CD8-positive, alpha-beta memory T cell (primary cell): ENCODE measurements around the gene WBP1L. TPM values are rescaled to one million over a fixed set of nuclear protein-coding genes. Genes with fewer than 3 reads are reported as not detected.
"Not testable (repeated sequence)": the region's sequence is repeated elsewhere in the genome, so short reads cannot be mapped to it uniquely, and the experiment has no call there.

Experiments
- CTCF ChIA-PET: fragments of 350-600 bp; sonication (Branson Sonifier 250); formaldehyde crosslinking; loops from one replicate; lab custom pipeline; 2021; ENCODE audit warnings: antibody characterized with exemption; lab: Charles Lee
- POLR2A ChIA-PET: fragments of 350-600 bp; sonication (Branson Sonifier 250); formaldehyde crosslinking; loops from one replicate; lab custom pipeline; 2021; ENCODE audit warnings: antibody characterized with exemption; lab: Charles Lee
- DNase-seq, 5 donors: peaks; one replicate each; pipeline versions ENCODE4 v3.0.0 to v3.0.0-alpha.2; 2020 to 2022; ENCODE audit warnings: mixed read lengths in 1 of 5
- H3K27ac ChIP-seq: one replicate; pipeline ENCODE4 v1.7.0; 2013; ENCODE audit warnings: low read depth, mild to moderate bottlenecking, low read length, moderate library complexity
- H3K27me3 ChIP-seq: 2 replicates; pipeline ENCODE4 v1.7.0; 2013; ENCODE audit warnings: low read length, mild to moderate bottlenecking; ENCODE audit not compliant: insufficient read depth, poor library complexity, severe bottlenecking
- H3K36me3 ChIP-seq: 2 replicates; pipeline ENCODE4 v1.7.0; 2013; ENCODE audit warnings: mild to moderate bottlenecking, low read length, moderate library complexity; ENCODE audit not compliant: insufficient read depth
- H3K4me1 ChIP-seq: 2 replicates; pipeline ENCODE4 v1.7.0; 2013; ENCODE audit warnings: mild to moderate bottlenecking, low read length, moderate library complexity; ENCODE audit not compliant: insufficient read depth
- H3K4me3 ChIP-seq: 2 replicates; pipeline ENCODE4 v1.7.0; 2013; ENCODE audit warnings: mild to moderate bottlenecking, low read length
- H3K9me3 ChIP-seq: 2 replicates; pipeline ENCODE4 v1.7.0; 2013; ENCODE audit warnings: mild to moderate bottlenecking, low read length
- H3K27ac Mint-ChIP-seq, 8 donors: one replicate each; pipeline ENCODE4 v1.8.0; 2020 to 2021; ENCODE audit warnings: mixed read lengths in 8 of 8, mild to moderate bottlenecking in 6 of 8, inconsistent platforms in 3 of 8, moderate library complexity in 3 of 8
- H3K27me3 Mint-ChIP-seq, 2 donors: one replicate each; pipeline ENCODE4 v1.8.0; 2020 to 2021; ENCODE audit warnings: mixed read lengths in 2 of 2, mild to moderate bottlenecking in 1 of 2, moderate library complexity in 1 of 2
- H3K36me3 Mint-ChIP-seq, 3 donors: one replicate each; pipeline ENCODE4 v1.8.0; 2020 to 2021; ENCODE audit warnings: mixed read lengths in 3 of 3, inconsistent platforms in 1 of 3, mild to moderate bottlenecking in 1 of 3
- H3K4me1 Mint-ChIP-seq, 3 donors: one replicate each; pipeline ENCODE4 v1.8.0; 2020 to 2021; ENCODE audit warnings: mixed read lengths in 3 of 3, inconsistent platforms in 1 of 3, mild to moderate bottlenecking in 1 of 3
- H3K4me3 Mint-ChIP-seq, 7 donors: one replicate each; pipeline ENCODE4 v1.8.0; 2020 to 2021; ENCODE audit warnings: mixed read lengths in 7 of 7, mild to moderate bottlenecking in 6 of 7, moderate library complexity in 4 of 7, inconsistent platforms in 2 of 7
- H3K9me3 Mint-ChIP-seq, 5 donors: one replicate each; pipeline ENCODE4 v1.8.0; 2020 to 2022; ENCODE audit warnings: mixed read lengths in 5 of 5, mild to moderate bottlenecking in 3 of 5, moderate library complexity in 2 of 5, inconsistent platforms in 1 of 5
- polyA plus RNA-seq: library from polyadenylated mRNA; unstranded; fragments of 300-500 nt; fragmentation: Illumina TruSeq; gene quantifications from one replicate; pipeline ENCODE4 v1.2.3, GENCODE V29; 2021
- total RNA-seq, 2 experiments: library from RNA; stranded (reverse); gene quantifications; one replicate each; pipeline ENCODE4 v1.2.3, GENCODE V29; 2021

Gene WBP1L
- total and polyA plus RNA-seq, 3 experiments from 2014 or later = 16.0 to 28.5 (median 17.8) TPM

DNA sequence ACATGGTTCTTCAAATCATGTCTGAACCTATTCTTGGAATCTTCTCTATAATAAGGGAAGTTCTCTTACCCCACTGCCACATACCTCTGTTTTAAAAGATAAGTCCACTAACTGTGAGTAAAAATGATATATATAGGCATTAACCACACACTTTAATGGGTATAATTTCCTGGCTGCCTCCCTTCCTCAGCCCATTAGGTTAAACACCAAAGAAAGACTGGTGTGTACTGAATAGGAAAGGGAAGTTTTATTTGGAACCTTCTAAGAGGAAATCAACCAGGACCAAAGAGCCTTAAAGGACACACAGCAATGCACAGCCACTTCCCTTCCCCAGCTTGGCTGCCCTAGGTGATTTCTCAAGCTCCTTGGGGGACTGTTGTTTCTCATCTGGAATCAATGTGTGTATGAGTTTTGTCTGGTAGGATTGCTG, 5.0 kb upstream of the WBP1L start:
- H3K4me1 Mint-ChIP-seq = peaks cover 9 to 16% (median 11%) of the 10 kb centered on the region in 3 donors
- Histone ChIP-seq H3K27me3 (no peaks in the 10 kb centered on the region), H3K36me3 (no peaks in the 10 kb centered on the region), H3K4me3 (no peak overlapping the region), H3K9me3 (no peaks in the 10 kb centered on the region), H3K4me1 (peaks cover 6% of the 10 kb centered on the region), H3K27ac (peak overlapping the region; percentile 7)
- no peaks in the 10 kb centered on the region for H3K27me3 Mint-ChIP-seq
- H3K36me3 Mint-ChIP-seq = peaks cover 0 to 25% (median 2%) of the 10 kb centered on the region in 3 donors
- no peak overlapping the region for H3K4me3 Mint-ChIP-seq
- no peak for DNase-seq
- no peaks in the 10 kb centered on the region for H3K9me3 Mint-ChIP-seq
- ChIA-PET POLR2A (no interaction called here), CTCF (no interaction called here)
- peak overlapping the region in 3 of 8 donors; percentile 54 to 70 (median 58) for H3K27ac Mint-ChIP-seq

GRCh38 chr10:102740229-102740628, 3.5 kb upstream of the WBP1L start:
- Mint-ChIP-seq H3K4me3 (no peak overlapping the region), H3K36me3 (peaks cover 0 to 22% (median 0%) of the 10 kb centered on the region in 3 donors), H3K9me3 (no peaks in the 10 kb centered on the region), H3K27me3 (no peaks in the 10 kb centered on the region), H3K27ac (peak overlapping the region in 2 of 8 donors; percentile 51 to 81), H3K4me1 (peaks cover 22 to 31% (median 23%) of the 10 kb centered on the region in 3 donors)
- no peaks in the 10 kb centered on the region for H3K27me3 ChIP-seq
- H3K4me3 ChIP-seq = no peak overlapping the region
- H3K4me1 ChIP-seq = peaks cover 14% of the 10 kb centered on the region
- no peak overlapping the region for H3K27ac ChIP-seq
- no peak for DNase-seq
- ChIA-PET CTCF (interaction anchor here (2.1 kb wide), 1 partner anchor 96 kb away, joined by 5 read pairs; the partner anchor contains the start of gene TRIM8), POLR2A (no interaction called here)
- no peaks in the 10 kb centered on the region for H3K9me3 ChIP-seq
- H3K36me3 ChIP-seq = no peaks in the 10 kb centered on the region

DNA sequence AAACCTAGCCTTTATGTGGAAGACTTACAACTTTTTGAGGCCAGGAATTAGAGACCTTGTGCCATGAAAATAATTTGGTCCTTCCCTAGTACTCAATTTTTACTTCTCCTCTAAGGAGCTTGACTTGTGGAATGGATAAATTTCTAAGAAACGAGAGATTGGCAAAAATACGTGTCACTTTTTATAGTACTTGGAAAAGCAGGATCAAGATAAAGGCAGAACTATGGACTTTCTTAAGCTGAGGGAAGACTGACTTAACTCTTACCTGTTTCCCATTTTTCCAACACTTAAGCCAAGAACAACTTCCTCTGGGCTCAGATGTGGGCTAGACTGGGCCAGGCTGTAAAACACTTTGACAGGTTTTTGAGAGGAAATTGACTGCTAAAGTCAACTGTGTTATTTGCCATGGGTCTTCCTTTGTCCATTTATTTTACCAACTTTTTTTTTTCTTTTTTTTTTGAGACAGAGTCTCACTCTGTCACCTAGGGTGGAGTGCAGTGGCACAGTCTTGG, 2.0 kb upstream of the WBP1L start:
- H3K27me3 ChIP-seq = no peaks in the 10 kb centered on the region
- no peaks in the 10 kb centered on the region for H3K9me3 ChIP-seq
- no peak overlapping the region for H3K27ac ChIP-seq
- Mint-ChIP-seq H3K27ac (peak overlapping the region in 2 of 8 donors; percentile 3 to 17), H3K9me3 (no peaks in the 10 kb centered on the region), H3K27me3 (no peaks in the 10 kb centered on the region), H3K4me3 (peak overlapping the region in 1 of 7 donors; percentile 40), H3K36me3 (peaks cover 0 to 17% (median 0%) of the 10 kb centered on the region in 3 donors), H3K4me1 (peaks cover 36 to 47% (median 39%) of the 10 kb centered on the region in 3 donors)
- POLR2A ChIA-PET = no interaction called here
- CTCF ChIA-PET = interaction anchor here (1.1 to 2.1 kb wide), 4 partner anchors 12 to 238 kb away, joined by 3 to 5 read pairs (median 3); partner anchors contain the start of gene TRIM8
- DNase-seq = no peak
- H3K4me1 ChIP-seq = peaks cover 22% of the 10 kb centered on the region
- H3K4me3 ChIP-seq = no peak overlapping the region
- H3K36me3 ChIP-seq = no peaks in the 10 kb centered on the region

GRCh38 chr10:102742313-102742712, 1.4 kb upstream of the WBP1L start:
- CTCF ChIA-PET = interaction anchor here (1.1 to 2.1 kb wide), 5 partner anchors 11 to 238 kb away, joined by 3 to 8 read pairs (median 3); partner anchors contain the start of genes ARL3, SFXN2 and TRIM8
- H3K27ac ChIP-seq, H3K27me3 ChIP-seq, H3K27me3 Mint-ChIP-seq, H3K4me3 ChIP-seq, H3K9me3 Mint-ChIP-seq, POLR2A ChIA-PET, H3K36me3 ChIP-seq, DNase-seq, H3K9me3 ChIP-seq: not testable (repeated sequence)
- Mint-ChIP-seq H3K36me3 (peaks cover 0 to 16% (median 0%) of the 10 kb centered on the region in 3 donors), H3K4me1 (peaks cover 37 to 49% (median 41%) of the 10 kb centered on the region in 3 donors), H3K27ac (peak overlapping the region in 2 of 8 donors; percentile 9 to 48), H3K4me3 (peak overlapping the region in 2 of 7 donors; percentile 85 to 94)
- H3K4me1 ChIP-seq = peaks cover 22% of the 10 kb centered on the region

DNA sequence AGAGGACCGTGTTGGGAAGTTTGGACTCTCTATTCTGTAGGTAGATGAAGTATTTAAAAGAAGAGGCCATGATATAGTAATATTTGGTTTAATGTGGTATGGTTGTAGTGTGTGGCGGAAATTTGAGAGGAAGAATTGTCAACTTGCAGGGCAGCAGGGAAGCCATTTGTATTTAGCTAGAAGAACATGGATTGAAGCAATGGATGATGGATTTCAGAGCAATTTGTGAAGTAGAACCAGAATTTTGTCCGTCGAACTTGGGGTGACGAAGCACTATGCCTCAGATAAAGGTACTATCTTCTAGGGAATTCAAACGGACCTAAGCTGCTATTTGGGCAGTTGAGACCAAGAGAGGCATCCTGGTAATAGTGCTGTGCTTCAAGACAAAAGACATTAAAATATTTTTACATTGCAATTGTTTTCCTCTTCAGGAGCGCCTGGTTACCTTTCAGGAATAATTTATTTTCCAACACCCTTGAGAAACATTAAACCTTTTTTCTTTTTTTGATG, 615 bp upstream of the WBP1L start:
- H3K27ac Mint-ChIP-seq = peak overlapping the region in 7 of 8 donors; percentile 8 to 97 (median 93)
- H3K27me3 ChIP-seq = no peaks in the 10 kb centered on the region
- H3K36me3 ChIP-seq = no peaks in the 10 kb centered on the region
- H3K4me1 ChIP-seq = peaks cover 23% of the 10 kb centered on the region
- H3K27me3 Mint-ChIP-seq = no peaks in the 10 kb centered on the region
- H3K4me3 ChIP-seq = peak overlapping the region; percentile 9
- H3K27ac ChIP-seq = no peak overlapping the region
- ChIA-PET POLR2A (interaction anchor here (0.7 to 3.2 kb wide), 5 partner anchors 29 to 241 kb away, joined by 4 to 20 read pairs (median 4); partner anchors contain the start of genes ACTR1A, ARL3, SFXN2 and TRIM8), CTCF (interaction anchor here (0.9 to 1.9 kb wide), 5 partner anchors 27 to 240 kb away, joined by 3 to 8 read pairs (median 3); partner anchors contain the start of genes ARL3, CNNM2 and SFXN2)
- H3K4me1 Mint-ChIP-seq = peaks cover 37 to 50% (median 42%) of the 10 kb centered on the region in 3 donors
- H3K9me3 Mint-ChIP-seq = no peaks in the 10 kb centered on the region
- H3K4me3 Mint-ChIP-seq = peak overlapping the region; percentile 81 to 100 (median 94)
- no peaks in the 10 kb centered on the region for H3K9me3 ChIP-seq
- H3K36me3 Mint-ChIP-seq = peaks cover 0 to 10% (median 0%) of the 10 kb centered on the region in 3 donors
- no peak for DNase-seq

DNA sequence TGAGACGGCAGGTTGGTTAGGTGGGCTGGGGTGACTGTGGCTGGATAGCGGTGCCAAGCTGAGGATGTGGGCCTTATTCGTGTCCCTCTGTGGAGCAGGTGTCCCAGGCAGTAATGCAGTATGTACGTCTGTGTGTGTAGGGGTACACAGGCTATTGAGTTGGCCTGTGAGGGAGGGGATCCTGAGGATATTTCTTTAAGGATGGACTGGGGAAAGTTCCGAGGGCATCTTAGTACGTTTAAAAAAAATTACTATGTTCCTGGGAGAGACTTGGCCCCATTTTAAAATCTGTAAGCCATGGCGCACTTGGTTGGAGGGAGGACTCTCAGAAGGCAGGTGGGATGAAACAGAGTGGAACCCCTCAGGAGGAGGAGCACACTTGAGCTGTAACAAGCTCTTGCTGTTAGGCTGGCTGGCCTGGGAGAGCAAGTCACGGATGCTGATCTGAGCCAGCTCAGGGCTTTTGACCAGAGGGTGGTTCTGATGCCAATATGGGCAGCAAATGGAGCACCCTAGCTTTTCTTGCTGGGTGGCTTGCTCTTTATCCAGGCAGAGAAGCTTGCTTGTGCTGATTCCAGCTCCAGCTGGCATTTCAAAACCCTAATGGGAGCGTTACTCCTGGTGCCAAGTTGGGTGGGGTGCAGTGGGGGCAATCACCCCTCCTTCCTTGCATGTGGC, 765 bp downstream of the WBP1L start:
- DNase-seq = peak in 2 of 5 donors; percentile 7 to 52
- CTCF ChIA-PET = interaction anchor here (1.5 kb wide), 2 partner anchors 9 to 161 kb away, joined by 5 read pairs; no protein-coding TSS in a partner anchor
- peak overlapping the region; percentile 8 to 97 (median 94) for H3K27ac Mint-ChIP-seq
- Histone ChIP-seq H3K27me3 (no peaks in the 10 kb centered on the region), H3K9me3 (no peaks in the 10 kb centered on the region), H3K36me3 (no peaks in the 10 kb centered on the region), H3K27ac (peak overlapping the region; percentile 71), H3K4me1 (peaks cover 27% of the 10 kb centered on the region), H3K4me3 (peak overlapping the region; percentile 88)
- H3K36me3 Mint-ChIP-seq = peaks cover 0 to 15% (median 0%) of the 10 kb centered on the region in 3 donors
- H3K9me3 Mint-ChIP-seq = no peaks in the 10 kb centered on the region
- H3K4me1 Mint-ChIP-seq = peaks cover 45 to 60% (median 51%) of the 10 kb centered on the region in 3 donors
- POLR2A ChIA-PET = interaction anchor here (0.7 to 3.2 kb wide), 4 partner anchors 30 to 100 kb away, joined by 3 to 20 read pairs (median 4); partner anchors contain the start of genes ARL3, SFXN2 and TRIM8
- H3K4me3 Mint-ChIP-seq = peak overlapping the region; percentile 81 to 100 (median 94)
- no peaks in the 10 kb centered on the region for H3K27me3 Mint-ChIP-seq

GRCh38 chr10:102745157-102745556, 1.4 kb downstream of the WBP1L start:
- no peaks in the 10 kb centered on the region for H3K36me3 ChIP-seq
- Mint-ChIP-seq H3K36me3 (peaks cover 0 to 15% (median 0%) of the 10 kb centered on the region in 3 donors), H3K27me3 (no peaks in the 10 kb centered on the region), H3K4me3 (peak overlapping the region; percentile 81 to 100 (median 94)), H3K27ac (peak overlapping the region in 7 of 8 donors; percentile 8 to 97 (median 76)), H3K4me1 (peaks cover 45 to 60% (median 51%) of the 10 kb centered on the region in 3 donors), H3K9me3 (no peaks in the 10 kb centered on the region)
- no peaks in the 10 kb centered on the region for H3K9me3 ChIP-seq
- H3K4me3 ChIP-seq = no peak overlapping the region
- H3K27me3 ChIP-seq = no peaks in the 10 kb centered on the region
- no peak for DNase-seq
- peaks cover 27% of the 10 kb centered on the region for H3K4me1 ChIP-seq
- H3K27ac ChIP-seq = no peak overlapping the region
- CTCF ChIA-PET = interaction anchor here (1.5 kb wide), 1 partner anchor 8 kb away, joined by 5 read pairs; no protein-coding TSS in a partner anchor
- POLR2A ChIA-PET = interaction anchor here (0.9 to 3.2 kb wide), 2 partner anchors 31 to 101 kb away, joined by 3 to 20 read pairs; partner anchors contain the start of genes ARL3, SFXN2 and TRIM8
